NCI-H2171 treated with DMSO at 0.1 percent for 48 hours (cell line): ENCODE results near the gene CHST8.
A peak's percentile ranks its signal among the peaks of the same experiment; 100 is the strongest.
"Not testable (repeated sequence)": the region's sequence is repeated elsewhere in the genome, so short reads cannot be mapped to it uniquely, and the experiment has no call there.

ENCODE experiments used
- DNase-seq: peaks from one replicate; lab custom pipeline; 2025; lab: John Stamatoyannopoulos, UW

The CHST8 gene

GRCh38 chr19:33812388-33813330 is 190.9 kb downstream of the CHST8 start:
- no peak for DNase-seq

- no peak for DNase-seq
Measured at GRCh38 chr19:33813391-33814101, 191.8 kb downstream of the CHST8 start.

- no peak for DNase-seq
Measured at GRCh38 chr19:33814181-33815165, 192.7 kb downstream of the CHST8 start.

- DNase-seq = no peak
Measured at GRCh38 chr19:33815380-33816340, 193.9 kb downstream of the CHST8 start.

- DNase-seq = no peak
Measured at GRCh38 chr19:33818411-33818810, 196.7 kb downstream of the CHST8 start.

- DNase-seq = not testable (repeated sequence)
Measured at GRCh38 chr19:33819078-33819477, 197.3 kb downstream of the CHST8 start.

GRCh38 chr19:33819506-33819879 is 197.7 kb downstream of the CHST8 start:
- DNase-seq = no peak

- peak; percentile 58 for DNase-seq
Measured at GRCh38 chr19:33819880-33820781, 198.4 kb downstream of the CHST8 start.

- no peak for DNase-seq
Measured at GRCh38 chr19:33821871-33822270, 200.1 kb downstream of the CHST8 start.
